HEK293 (cell line): Measurements from ENCODE around the gene SLC17A9.

Experiments used
- CTCF ChIA-PET: fragments of 350-600 bp; formaldehyde crosslinking; extraction: SDS; loops from one replicate; lab custom pipeline; 2021; ENCODE audit warnings: antibody characterized with exemption; lab: Yijun Ruan, JAX
- POLR2A ChIA-PET: fragments of 300-600 bp; formaldehyde crosslinking; extraction: SDS; loops from one replicate; lab custom pipeline; 2020; ENCODE audit warnings: antibody characterized with exemption, inconsistent platforms; lab: Yijun Ruan, JAX
- H3K27ac ChIP-seq: fragments of 200-500 bp; sonication (Bioruptor generic); 2 replicates; pipeline ENCODE4 v1.5.1; 2014; ENCODE audit warnings: low read depth, low read length, control low read depth, inconsistent platforms; ENCODE audit errors: extremely low read depth
- H3K36me3 ChIP-seq, 2 experiments: fragments of 200-500 bp in 1 of 2; sonication (Bioruptor generic) in 1 of 2; 1 replicate in 1 of 2; 2 replicates in 1 of 2; pipeline ENCODE4 v1.5.1; 2014 to 2017; ENCODE audit warnings: inconsistent platforms in 2 of 2, low read length in 2 of 2; ENCODE audit not compliant: control insufficient read depth in 2 of 2, insufficient read depth in 1 of 2
- H3K4me1 ChIP-seq: fragments of 200-500 bp; sonication (Bioruptor generic); 2 replicates; pipeline ENCODE4 v1.5.1; 2014; ENCODE audit warnings: mild to moderate bottlenecking, low read length, inconsistent platforms; ENCODE audit not compliant: control insufficient read depth, insufficient read depth
- H3K4me3 ChIP-seq: 2 replicates; pipeline ENCODE4 v1.5.1; 2011; ENCODE audit warnings: low read depth, mild to moderate bottlenecking, control low read depth, low read length, moderate library complexity
- H3K9me3 ChIP-seq: fragments of 200-500 bp; sonication (Bioruptor generic); 2 replicates; pipeline ENCODE4 v1.5.1; 2014; ENCODE audit warnings: low read depth, low read length, inconsistent platforms; ENCODE audit not compliant: control insufficient read depth, insufficient read depth
- GLIS2 ChIP-seq: fragments of 450-650 bp; formaldehyde crosslinking; IDR thresholded peaks from 2 replicates; pipeline ENCODE4 v1.5.1; 2016; ENCODE audit warnings: missing biosample characterization, missing genetic modification characterization
- HIC1 ChIP-seq: fragments of 450-650 bp; formaldehyde crosslinking; IDR thresholded peaks from 2 replicates; pipeline ENCODE4 v1.5.1; 2016; ENCODE audit warnings: missing biosample characterization, missing genetic modification characterization
- MEIS1 ChIP-seq: sonication (generic); formaldehyde crosslinking; IDR thresholded peaks from 2 replicates; pipeline ENCODE4 v1.8.1; 2022; ENCODE audit warnings: missing genetic modification reagents, mild to moderate bottlenecking, borderline replicate concordance
- SCRT2 ChIP-seq: fragments of 450-650 bp; formaldehyde crosslinking; IDR thresholded peaks from 2 replicates; pipeline ENCODE4 v1.5.1; 2016; ENCODE audit warnings: missing biosample characterization, missing genetic modification characterization
- SP3 ChIP-seq: fragments of 450-650 bp; formaldehyde crosslinking; IDR thresholded peaks from 2 replicates; pipeline ENCODE4 v1.5.1; 2016; ENCODE audit warnings: missing biosample characterization, missing genetic modification characterization
- ZBTB21 ChIP-seq: fragments of 450-650 bp; formaldehyde crosslinking; IDR thresholded peaks from 2 replicates; pipeline ENCODE4 v1.5.1; 2017; ENCODE audit warnings: missing biosample characterization, missing genetic modification characterization
- ZBTB49 ChIP-seq: fragments of 450-650 bp; formaldehyde crosslinking; IDR thresholded peaks from 2 replicates; pipeline ENCODE4 v1.5.1; 2016; ENCODE audit warnings: missing biosample characterization, missing genetic modification characterization, low read depth
- ZNF157 ChIP-seq: fragments of 450-650 bp; formaldehyde crosslinking; IDR thresholded peaks from 2 replicates; pipeline ENCODE4 v1.5.1; 2016; ENCODE audit warnings: missing biosample characterization, missing genetic modification characterization
- ZNF23 ChIP-seq: fragments of 450-650 bp; formaldehyde crosslinking; IDR thresholded peaks from 2 replicates; pipeline ENCODE4 v1.5.1; 2016; ENCODE audit warnings: missing biosample characterization, missing genetic modification characterization, borderline replicate concordance
- ZNF404 ChIP-seq: fragments of 450-650 bp; formaldehyde crosslinking; IDR thresholded peaks from 2 replicates; pipeline ENCODE4 v1.5.1; 2017; ENCODE audit warnings: missing biosample characterization, missing genetic modification characterization
- ZNF510 ChIP-seq: fragments of 450-650 bp; formaldehyde crosslinking; IDR thresholded peaks from 2 replicates; pipeline ENCODE4 v1.5.1; 2018; ENCODE audit warnings: mild to moderate bottlenecking, missing genetic modification characterization, missing biosample characterization; ENCODE audit not compliant: insufficient replicate concordance
- ZNF571 ChIP-seq: fragments of 450-650 bp; formaldehyde crosslinking; IDR thresholded peaks from 2 replicates; pipeline ENCODE4 v1.5.0; 2017; ENCODE audit warnings: missing biosample characterization, missing genetic modification characterization
- ZNF585B ChIP-seq: fragments of 450-650 bp; formaldehyde crosslinking; IDR thresholded peaks from 2 replicates; pipeline ENCODE4 v1.5.1; 2016; ENCODE audit warnings: missing biosample characterization, missing genetic modification characterization
- ZNF600 ChIP-seq: fragments of 450-650 bp; formaldehyde crosslinking; IDR thresholded peaks from 2 replicates; pipeline ENCODE4 v1.5.1; 2016; ENCODE audit warnings: missing biosample characterization, missing genetic modification characterization
- ZNF623 ChIP-seq: fragments of 450-650 bp; formaldehyde crosslinking; IDR thresholded peaks from 2 replicates; pipeline ENCODE4 v1.5.1; 2016; ENCODE audit warnings: missing biosample characterization, missing genetic modification characterization
- ZNF692 ChIP-seq: fragments of 450-650 bp; formaldehyde crosslinking; IDR thresholded peaks from 2 replicates; pipeline ENCODE4 v1.5.1; 2016; ENCODE audit warnings: missing biosample characterization, missing genetic modification characterization
- ZNF76 ChIP-seq: fragments of 450-650 bp; formaldehyde crosslinking; IDR thresholded peaks from 2 replicates; pipeline ENCODE4; 2016; ENCODE audit warnings: low read depth, missing biosample characterization, missing genetic modification characterization, borderline replicate concordance
- ZSCAN16 ChIP-seq: fragments of 450-650 bp; formaldehyde crosslinking; IDR thresholded peaks from 2 replicates; pipeline ENCODE4 v1.5.1; 2016; ENCODE audit warnings: missing biosample characterization, missing genetic modification characterization

Gene SLC17A9

GRCh38 chr20:62910217-62910766, 42.2 kb upstream of the SLC17A9 start:
- peaks cover 32 to 81% of the 10 kb centered on the region in 2 experiments for H3K36me3 ChIP-seq
- H3K27ac ChIP-seq: no peak overlapping the region
- H3K9me3 ChIP-seq: no peaks in the 10 kb centered on the region
- POLR2A ChIA-PET: no interaction called here
- no peak overlapping the region for H3K4me3 ChIP-seq
- TF ChIP-seq SCRT2 (tag by site-specific recombination) (peak; percentile 34; the same call in 1 of the 2 replicates), ZBTB21 (tag by site-specific recombination) (no peak), ZNF404 (tag by site-specific recombination) (no peak)
- H3K4me1 ChIP-seq: peaks cover 9% of the 10 kb centered on the region
- CTCF ChIA-PET: interaction anchor here (1.3 to 1.5 kb wide), 3 partner anchors 10 to 98 kb away, joined by 3 to 5 read pairs (median 3); no protein-coding TSS in a partner anchor

- Histone ChIP-seq H3K9me3 (no peaks in the 10 kb centered on the region), H3K27ac (no peak overlapping the region), H3K4me1 (peaks cover 13% of the 10 kb centered on the region), H3K4me3 (no peak overlapping the region), H3K36me3 (peaks cover 25 to 75% of the 10 kb centered on the region in 2 experiments)
- ChIA-PET POLR2A (no interaction called here), CTCF (interaction anchor here (0.6 to 2.1 kb wide), 4 partner anchors 9 to 62 kb away, joined by 3 to 10 read pairs (median 4); no protein-coding TSS in a partner anchor)
- TF ChIP-seq ZNF76 (tag by site-specific recombination): no peak
- TF ChIP-seq ZNF23 (tag by site-specific recombination): no peak
- no peak for TF ChIP-seq ZNF692 (tag by site-specific recombination)
- TF ChIP-seq ZNF157 (tag by site-specific recombination): no peak
- no peak for TF ChIP-seq ZNF585B (tag by site-specific recombination)
- no peak for TF ChIP-seq HIC1
- no peak for TF ChIP-seq ZNF510 (tag by site-specific recombination)
- TF ChIP-seq SP3: no peak
- no peak for TF ChIP-seq MEIS1 (CRISPR knock-in tag)
- TF ChIP-seq ZNF623 (tag by site-specific recombination): no peak
- TF ChIP-seq ZSCAN16 (tag by site-specific recombination): no peak
- TF ChIP-seq GLIS2 (tag by site-specific recombination): no peak
Measured at GRCh38 chr20:62910777-62911497, 41.6 kb upstream of the SLC17A9 start.

GRCh38 chr20:62911701-62912280, 40.7 kb upstream of the SLC17A9 start:
- H3K36me3 ChIP-seq: peaks cover 24 to 66% of the 10 kb centered on the region in 2 experiments
- POLR2A ChIA-PET: no interaction called here

More at GRCh38 chr20:62911701-62912280, 40.7 kb upstream of the SLC17A9 start:
- Histone ChIP-seq H3K4me1 (peaks cover 21% of the 10 kb centered on the region), H3K4me3 (no peak overlapping the region), H3K27ac (no peak overlapping the region), H3K9me3 (no peaks in the 10 kb centered on the region)
- TF ChIP-seq ZNF600 (tag by site-specific recombination) (peak; percentile 54; the same call in 1 of the 2 replicates), ZBTB49 (no peak), ZNF571 (no peak)
- CTCF ChIA-PET: interaction anchor here (0.7 to 3.6 kb wide), 5 partner anchors 8 to 61 kb away, joined by 3 to 12 read pairs (median 5); no protein-coding TSS in a partner anchor
